NB4 (cell line): ENCODE measurements around the gene RNF212.

Experiments
- CTCF ChIP-seq: IDR thresholded peaks from one replicate; pipeline ENCODE4 v1.5.1; 2012; ENCODE audit warnings: low read depth, low read length
- MYC ChIP-seq: IDR thresholded peaks from 2 replicates; pipeline ENCODE4 v1.6.1; 2011; ENCODE audit warnings: low read depth, low read length
- POLR2A ChIP-seq: IDR thresholded peaks from 2 replicates; pipeline ENCODE4 v1.6.1; 2011; ENCODE audit warnings: mild to moderate bottlenecking; ENCODE audit not compliant: insufficient read length; ENCODE audit errors: extremely low read depth

DNA sequence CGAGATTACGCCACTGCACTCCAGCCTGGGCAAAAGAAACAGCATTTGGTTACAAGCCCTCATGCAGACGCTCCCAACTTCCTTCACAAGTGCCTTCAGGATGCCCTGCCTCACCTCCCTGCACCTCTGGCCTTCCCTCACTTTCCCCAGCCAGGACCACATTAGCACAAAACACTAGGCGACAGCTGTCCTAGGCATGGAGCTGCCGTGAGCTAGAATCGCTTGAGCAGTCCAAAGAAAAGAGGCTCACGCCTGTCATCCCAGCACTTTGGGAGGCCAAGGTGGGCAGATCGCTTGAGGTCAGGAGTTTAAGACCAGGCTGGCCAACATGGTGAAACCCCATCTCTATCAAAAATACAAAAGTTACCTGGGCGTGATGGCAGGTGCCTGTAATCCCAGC lies 15.8 kb downstream of the RNF212 start:
- TF ChIP-seq POLR2A (no peak), MYC (no peak), CTCF (no peak)
